ENCODE data around the gene UTP11. TPM values are rescaled to one million over a fixed set of nuclear protein-coding genes. Genes with fewer than 3 reads are reported as not detected.

Gene UTP11
- total and polyA plus RNA-seq, 4 donors = 11.0 to 17.8 (median 11.8) TPM

DNA sequence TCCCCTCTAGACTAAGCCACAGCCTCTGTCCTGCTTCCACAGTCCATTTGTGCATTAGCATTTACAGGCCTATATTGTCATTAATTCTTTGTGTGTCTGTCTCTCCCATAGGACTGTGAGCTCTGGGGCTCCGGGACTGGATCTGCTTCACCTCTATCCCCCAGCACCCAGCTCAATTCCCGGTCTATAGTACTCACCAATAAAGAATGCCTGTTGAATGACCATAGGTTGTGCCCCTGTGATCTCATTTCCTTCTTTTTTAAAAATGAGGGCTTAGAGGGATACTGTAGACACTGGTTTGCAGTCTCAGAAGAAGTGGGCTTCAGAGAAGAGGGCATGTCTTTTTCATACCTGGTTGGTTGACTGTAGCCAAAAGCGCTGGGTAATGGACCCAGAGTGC lies 42.9 kb downstream of the UTP11 start:
- DNase-seq (ENCODE audit: low spot score) = no peak
- no peaks in the 10 kb centered on the region for H3K9me3 ChIP-seq (ENCODE audit: control insufficient read depth in 4 of 4, low read length in 3 of 4)
- TF ChIP-seq, protein P1, sequence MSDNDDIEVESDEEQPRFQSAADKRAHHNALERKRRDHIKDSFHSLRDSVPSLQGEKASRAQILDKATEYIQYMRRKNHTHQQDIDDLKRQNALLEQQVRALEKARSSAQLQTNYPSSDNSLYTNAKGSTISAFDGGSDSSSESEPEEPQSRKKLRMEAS (IDR thresholded peaks at IDR 0.05) = no peak
- TF ChIP-seq REST (IDR thresholded peaks at IDR 0.05) = no peak
- TF ChIP-seq, protein P2, sequence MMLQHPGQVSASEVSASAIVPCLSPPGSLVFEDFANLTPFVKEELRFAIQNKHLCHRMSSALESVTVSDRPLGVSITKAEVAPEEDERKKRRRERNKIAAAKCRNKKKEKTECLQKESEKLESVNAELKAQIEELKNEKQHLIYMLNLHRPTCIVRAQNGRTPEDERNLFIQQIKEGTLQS (IDR thresholded peaks at IDR 0.05) = no peak
- no peak for TF ChIP-seq YY1 (IDR thresholded peaks at IDR 0.05)
- TF ChIP-seq RAD21 (IDR thresholded peaks at IDR 0.05) = no peak
- no peak for TF ChIP-seq RXRA (IDR thresholded peaks at IDR 0.05)
- no peak for TF ChIP-seq HNF4A (conservative IDR thresholded peaks at IDR 0.05)
- no peaks in the 10 kb centered on the region for H3K4me1 ChIP-seq (ENCODE audit: control insufficient read depth in 4 of 4, insufficient read depth in 4 of 4, low read length in 3 of 4)
- H3K36me3 ChIP-seq (ENCODE audit: control insufficient read depth in 4 of 4, insufficient read depth in 3 of 4, low read depth in 1 of 4, low read length in 3 of 4) = no peaks in the 10 kb centered on the region
- H3K27me3 ChIP-seq (ENCODE audit: control insufficient read depth in 4 of 4, insufficient read depth in 4 of 4, low read length in 3 of 4) = no peaks in the 10 kb centered on the region
- H3K9ac ChIP-seq (ENCODE audit: low read depth in 1 of 2, low read length in 2 of 2) = no peak overlapping the region
- 77% methylated on average over 3 of the region's 3 CpGs for WGBS
- no peak overlapping the region for H3K27ac ChIP-seq (ENCODE audit: low read depth in 1 of 2, low read length in 2 of 2)
- no peak overlapping the region for H3K4me3 ChIP-seq (ENCODE audit: low read depth in 1 of 3, low read length in 3 of 3)

DNA sequence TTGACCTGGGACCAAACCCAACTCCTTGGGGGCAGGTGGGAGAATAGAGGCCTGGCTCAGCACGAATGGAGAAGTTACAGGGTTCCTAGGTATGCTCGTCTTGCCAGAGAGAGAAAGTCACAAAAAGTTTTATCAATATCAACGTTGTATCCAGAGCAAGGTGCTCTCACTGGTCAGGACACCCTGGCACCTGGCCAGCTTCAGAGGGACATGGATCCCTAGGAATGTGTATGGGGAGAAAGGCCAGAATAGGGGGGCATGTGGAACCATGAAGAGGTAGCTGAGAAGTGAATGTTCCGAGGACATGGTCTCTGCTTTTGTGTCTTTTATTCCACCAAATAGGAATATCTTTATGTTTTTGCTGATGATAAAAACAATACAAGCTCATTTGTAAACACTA lies 43.4 kb downstream of the UTP11 start:
- Histone ChIP-seq H3K4me1 (ENCODE audit: control insufficient read depth in 4 of 4, insufficient read depth in 4 of 4, low read length in 3 of 4) (no peaks in the 10 kb centered on the region), H3K4me3 (ENCODE audit: low read depth in 1 of 3, low read length in 3 of 3) (no peak overlapping the region), H3K9ac (ENCODE audit: low read depth in 1 of 2, low read length in 2 of 2) (no peak overlapping the region), H3K27me3 (ENCODE audit: control insufficient read depth in 4 of 4, insufficient read depth in 4 of 4, low read length in 3 of 4) (no peaks in the 10 kb centered on the region), H3K36me3 (ENCODE audit: control insufficient read depth in 4 of 4, insufficient read depth in 3 of 4, low read depth in 1 of 4, low read length in 3 of 4) (no peaks in the 10 kb centered on the region), H3K27ac (ENCODE audit: low read depth in 1 of 2, low read length in 2 of 2) (no peak overlapping the region), H3K9me3 (ENCODE audit: control insufficient read depth in 4 of 4, low read length in 3 of 4) (no peaks in the 10 kb centered on the region)
- no peak for TF ChIP-seq REST (IDR thresholded peaks at IDR 0.05)
- no peak for TF ChIP-seq NR2F2 (IDR thresholded peaks at IDR 0.05)
- TF ChIP-seq, protein P3, sequence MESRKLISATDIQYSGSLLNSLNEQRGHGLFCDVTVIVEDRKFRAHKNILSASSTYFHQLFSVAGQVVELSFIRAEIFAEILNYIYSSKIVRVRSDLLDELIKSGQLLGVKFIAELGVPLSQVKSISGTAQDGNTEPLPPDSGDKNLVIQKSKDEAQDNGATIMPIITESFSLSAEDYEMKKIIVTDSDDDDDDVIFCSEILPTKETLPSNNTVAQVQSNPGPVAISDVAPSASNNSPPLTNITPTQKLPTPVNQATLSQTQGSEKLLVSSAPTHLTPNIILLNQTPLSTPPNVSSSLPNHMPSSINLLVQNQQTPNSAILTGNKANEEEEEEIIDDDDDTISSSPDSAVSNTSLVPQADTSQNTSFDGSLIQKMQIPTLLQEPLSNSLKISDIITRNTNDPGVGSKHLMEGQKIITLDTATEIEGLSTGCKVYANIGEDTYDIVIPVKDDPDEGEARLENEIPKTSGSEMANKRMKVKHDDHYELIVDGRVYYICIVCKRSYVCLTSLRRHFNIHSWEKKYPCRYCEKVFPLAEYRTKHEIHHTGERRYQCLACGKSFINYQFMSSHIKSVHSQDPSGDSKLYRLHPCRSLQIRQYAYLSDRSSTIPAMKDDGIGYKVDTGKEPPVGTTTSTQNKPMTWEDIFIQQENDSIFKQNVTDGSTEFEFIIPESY (IDR thresholded peaks at IDR 0.05) = no peak
- TF ChIP-seq CTCF (IDR thresholded peaks at IDR 0.05; ENCODE audit: low read depth, low read length, missing input control) = no peak
- TF ChIP-seq, protein P1 (IDR thresholded peaks at IDR 0.05) = no peak
- no peak for DNase-seq (ENCODE audit: low spot score)
- WGBS = 69% methylated on average over 4 of the region's 4 CpGs
